GM12872 (cell line): ENCODE results near the gene ACTL8.

Source experiments
- CTCF ChIP-seq: IDR thresholded peaks from 3 replicates; pipeline ENCODE4 v1.5.1; 2011; ENCODE audit warnings: low read depth, mild to moderate bottlenecking, low read length, moderate library complexity; ENCODE audit not compliant: insufficient read depth

The ACTL8 gene

GRCh38 chr1:17743925-17744324, 11.2 kb upstream of the ACTL8 start:
- no peak for TF ChIP-seq CTCF

GRCh38 chr1:17744666-17745478, 10.3 kb upstream of the ACTL8 start:
- no peak for TF ChIP-seq CTCF

- no peak for TF ChIP-seq CTCF
These were observed 9.6 kb upstream of the ACTL8 start for GRCh38 chr1:17745479-17745955.

GRCh38 chr1:17746920-17747319, 8.2 kb upstream of the ACTL8 start:
- TF ChIP-seq CTCF, result no peak

- TF ChIP-seq CTCF, result no peak
These were observed 4.8 kb upstream of the ACTL8 start for GRCh38 chr1:17750333-17750732.

- TF ChIP-seq CTCF, result no peak
These were observed 2.8 kb upstream of the ACTL8 start for GRCh38 chr1:17752356-17752755.

- TF ChIP-seq CTCF, result no peak
These were observed 2.3 kb downstream of the ACTL8 start for GRCh38 chr1:17757426-17757825.
